Panc1 (cell line): Measurements from ENCODE around the gene PHF2. TPM values are rescaled to one million over a fixed set of nuclear protein-coding genes. Genes with fewer than 3 reads are reported as not detected.

Experiments used
- ATAC-seq: fragments of 200-7000 bp; cut with Tn5 transposase; 2 replicates; pipeline ENCODE4 v1.9.1; 2020; ENCODE audit warnings: mild to moderate bottlenecking, moderate library complexity
- BruUV-seq: library from RNA; stranded (reverse); fragments of 400-500 nt; replicated peaks from 2 replicates; lab custom pipeline; 2021; lab: Mats Ljungman, UMichigan
- CTCF ChIA-PET: fragments of 300-600 bp; sonication (Branson Sonifier 250); formaldehyde crosslinking; loops from one replicate; lab custom pipeline; 2022; ENCODE audit warnings: antibody characterized with exemption; lab: Charles Lee
- POLR2A ChIA-PET: fragments of 300-600 bp; sonication (Branson Sonifier 250); formaldehyde crosslinking; loops from one replicate; lab custom pipeline; 2022; ENCODE audit warnings: antibody characterized with exemption; lab: Charles Lee
- DNase-seq: peaks from one replicate; pipeline ENCODE4 v3.0.0-alpha.2; 2010; ENCODE audit warnings: low read depth, low spot score
- H3K27ac ChIP-seq: 2 replicates; pipeline ENCODE4 v1.5.1; 2011; ENCODE audit warnings: mild to moderate bottlenecking, low read length, inconsistent platforms
- H3K27me3 ChIP-seq: fragments of 200-500 bp; sonication (Bioruptor generic); 2 replicates; pipeline ENCODE4 v1.6.0; 2014; ENCODE audit warnings: low read length, inconsistent platforms; ENCODE audit not compliant: control insufficient read depth, insufficient read depth
- H3K36me3 ChIP-seq: fragments of 200-500 bp; sonication (Bioruptor generic); 2 replicates; pipeline ENCODE4 v1.5.1; 2014; ENCODE audit warnings: inconsistent platforms, mild to moderate bottlenecking, low read length, moderate library complexity; ENCODE audit not compliant: control insufficient read depth, insufficient read depth
- H3K4me1 ChIP-seq: 2 replicates; pipeline ENCODE4 v1.5.1; 2011; ENCODE audit warnings: inconsistent platforms, mild to moderate bottlenecking, low read length, moderate library complexity; ENCODE audit not compliant: control insufficient read depth, insufficient read depth
- H3K4me3 ChIP-seq, 2 experiments: 2 replicates each; pipeline ENCODE4 v1.5.1; 2011 to 2012; ENCODE audit warnings: low read depth in 2 of 2, low read length in 2 of 2, mild to moderate bottlenecking in 2 of 2, inconsistent platforms in 1 of 2, moderate library complexity in 1 of 2
- H3K9me3 ChIP-seq: fragments of 200-500 bp; sonication (Bioruptor generic); 2 replicates; pipeline ENCODE4 v1.5.1; 2014; ENCODE audit warnings: low read depth, mild to moderate bottlenecking, inconsistent platforms, low read length, moderate library complexity; ENCODE audit not compliant: control insufficient read depth, insufficient read depth
- POLR2AphosphoS5 ChIP-seq: IDR thresholded peaks from 2 replicates; pipeline ENCODE4 v1.6.1; 2012; ENCODE audit warnings: mild to moderate bottlenecking, low read depth, low read length, moderate library complexity
- SIN3A ChIP-seq: IDR thresholded peaks from 2 replicates; pipeline ENCODE4 v1.6.1; 2012; ENCODE audit warnings: low read depth, mild to moderate bottlenecking, low read length, moderate library complexity, borderline replicate concordance; ENCODE audit not compliant: insufficient read depth
- TCF7L2 ChIP-seq: IDR thresholded peaks from 2 replicates; pipeline ENCODE4 v1.6.1; 2011; ENCODE audit warnings: mild to moderate bottlenecking, low read depth, low read length, inconsistent platforms
- in situ Hi-C: cut with HindIII; loops from 2 replicates; pipeline ENCODE4 v1.10.0; 2016; ENCODE audit warnings: low sequenced_read_pairs, low pct_unique_long_range_greater_than_20kb
- intact Hi-C: fragments of 100-400 bp; cut with micrococcal nuclease; formaldehyde crosslinking; loops from one replicate; pipeline ENCODE4 v1.10.0; 2022; ENCODE audit not compliant: unreplicated experiment
- total RNA-seq: library from RNA; stranded (reverse); gene quantifications from one replicate; pipeline ENCODE4 v1.2.1, GENCODE V29; 2021; ENCODE audit not compliant: unreplicated experiment
- TF ChIP-seq, protein P1 (sequence below), 2 experiments: IDR thresholded peaks; 2 replicates each; pipeline ENCODE4 v1.6.1; 2011 to 2012; ENCODE audit warnings: low read depth in 2 of 2, control low read depth in 1 of 2, low read length in 1 of 2, mild to moderate bottlenecking in 1 of 2, moderate library complexity in 1 of 2; ENCODE audit not compliant: insufficient read depth in 1 of 2
- TF ChIP-seq, protein P2 (sequence below): fragments of 450-650 bp; IDR thresholded peaks from 2 replicates; pipeline ENCODE4 v1.5.1; 2017; ENCODE audit warnings: mild to moderate bottlenecking

PHF2 gene
- total RNA-seq, 1 experiment from 2014 or later, result 16.6 TPM

DNA sequence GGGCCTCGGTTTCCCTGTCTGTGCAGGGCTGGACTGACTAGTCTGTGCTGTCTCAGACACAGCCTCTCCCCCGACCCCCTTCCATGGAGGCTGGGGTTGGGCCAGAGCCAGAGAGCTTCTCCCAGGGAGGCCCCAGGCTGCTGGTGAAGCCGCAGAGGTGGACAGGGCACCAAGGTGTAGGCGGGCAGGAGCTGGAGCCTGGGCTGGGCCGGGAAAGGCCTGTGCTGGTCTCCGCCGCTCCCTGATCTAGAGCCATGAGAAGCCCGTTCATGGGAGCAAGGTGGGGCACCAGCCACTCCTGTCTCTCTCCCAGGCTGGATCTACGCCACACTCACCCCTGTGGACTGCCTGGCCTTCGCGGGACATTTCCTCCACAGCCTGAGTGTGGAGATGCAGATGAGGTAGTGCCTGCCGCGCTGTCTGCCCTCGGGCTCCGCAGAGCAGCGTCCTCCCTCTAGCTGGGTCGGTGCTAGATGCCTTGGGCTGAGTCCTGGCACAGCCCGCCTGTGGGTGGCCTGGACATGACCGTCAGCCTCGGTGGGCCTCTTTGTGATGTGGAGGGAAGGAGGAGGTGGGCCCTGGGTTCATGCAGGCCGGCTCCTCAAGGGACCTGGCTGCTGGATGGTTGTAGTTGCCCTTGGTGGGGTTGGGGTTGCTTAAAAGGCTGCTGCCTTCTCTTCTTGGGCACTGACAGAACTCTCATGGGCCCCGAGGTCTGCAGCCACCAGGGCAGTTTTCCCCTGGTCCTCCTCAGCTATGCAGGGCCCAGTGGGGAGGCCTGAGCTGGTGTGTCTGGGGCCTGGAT is 79.4 kb downstream of the PHF2 start:
- H3K9me3 ChIP-seq, result no peaks in the 10 kb centered on the region
- H3K27ac ChIP-seq, result no peak overlapping the region
- TF ChIP-seq, protein P1, sequence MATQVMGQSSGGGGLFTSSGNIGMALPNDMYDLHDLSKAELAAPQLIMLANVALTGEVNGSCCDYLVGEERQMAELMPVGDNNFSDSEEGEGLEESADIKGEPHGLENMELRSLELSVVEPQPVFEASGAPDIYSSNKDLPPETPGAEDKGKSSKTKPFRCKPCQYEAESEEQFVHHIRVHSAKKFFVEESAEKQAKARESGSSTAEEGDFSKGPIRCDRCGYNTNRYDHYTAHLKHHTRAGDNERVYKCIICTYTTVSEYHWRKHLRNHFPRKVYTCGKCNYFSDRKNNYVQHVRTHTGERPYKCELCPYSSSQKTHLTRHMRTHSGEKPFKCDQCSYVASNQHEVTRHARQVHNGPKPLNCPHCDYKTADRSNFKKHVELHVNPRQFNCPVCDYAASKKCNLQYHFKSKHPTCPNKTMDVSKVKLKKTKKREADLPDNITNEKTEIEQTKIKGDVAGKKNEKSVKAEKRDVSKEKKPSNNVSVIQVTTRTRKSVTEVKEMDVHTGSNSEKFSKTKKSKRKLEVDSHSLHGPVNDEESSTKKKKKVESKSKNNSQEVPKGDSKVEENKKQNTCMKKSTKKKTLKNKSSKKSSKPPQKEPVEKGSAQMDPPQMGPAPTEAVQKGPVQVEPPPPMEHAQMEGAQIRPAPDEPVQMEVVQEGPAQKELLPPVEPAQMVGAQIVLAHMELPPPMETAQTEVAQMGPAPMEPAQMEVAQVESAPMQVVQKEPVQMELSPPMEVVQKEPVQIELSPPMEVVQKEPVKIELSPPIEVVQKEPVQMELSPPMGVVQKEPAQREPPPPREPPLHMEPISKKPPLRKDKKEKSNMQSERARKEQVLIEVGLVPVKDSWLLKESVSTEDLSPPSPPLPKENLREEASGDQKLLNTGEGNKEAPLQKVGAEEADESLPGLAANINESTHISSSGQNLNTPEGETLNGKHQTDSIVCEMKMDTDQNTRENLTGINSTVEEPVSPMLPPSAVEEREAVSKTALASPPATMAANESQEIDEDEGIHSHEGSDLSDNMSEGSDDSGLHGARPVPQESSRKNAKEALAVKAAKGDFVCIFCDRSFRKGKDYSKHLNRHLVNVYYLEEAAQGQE (IDR thresholded peaks at IDR 0.05; ENCODE audit: insufficient read depth in 1 of 2, low read depth in 2 of 2, low read length in 1 of 2), result no peak
- TF ChIP-seq, protein P2, sequence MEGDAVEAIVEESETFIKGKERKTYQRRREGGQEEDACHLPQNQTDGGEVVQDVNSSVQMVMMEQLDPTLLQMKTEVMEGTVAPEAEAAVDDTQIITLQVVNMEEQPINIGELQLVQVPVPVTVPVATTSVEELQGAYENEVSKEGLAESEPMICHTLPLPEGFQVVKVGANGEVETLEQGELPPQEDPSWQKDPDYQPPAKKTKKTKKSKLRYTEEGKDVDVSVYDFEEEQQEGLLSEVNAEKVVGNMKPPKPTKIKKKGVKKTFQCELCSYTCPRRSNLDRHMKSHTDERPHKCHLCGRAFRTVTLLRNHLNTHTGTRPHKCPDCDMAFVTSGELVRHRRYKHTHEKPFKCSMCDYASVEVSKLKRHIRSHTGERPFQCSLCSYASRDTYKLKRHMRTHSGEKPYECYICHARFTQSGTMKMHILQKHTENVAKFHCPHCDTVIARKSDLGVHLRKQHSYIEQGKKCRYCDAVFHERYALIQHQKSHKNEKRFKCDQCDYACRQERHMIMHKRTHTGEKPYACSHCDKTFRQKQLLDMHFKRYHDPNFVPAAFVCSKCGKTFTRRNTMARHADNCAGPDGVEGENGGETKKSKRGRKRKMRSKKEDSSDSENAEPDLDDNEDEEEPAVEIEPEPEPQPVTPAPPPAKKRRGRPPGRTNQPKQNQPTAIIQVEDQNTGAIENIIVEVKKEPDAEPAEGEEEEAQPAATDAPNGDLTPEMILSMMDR, result no peak
- TF ChIP-seq TCF7L2 (no peak), POLR2AphosphoS5 (no peak), SIN3A (no peak)
- no peaks in the 10 kb centered on the region for H3K27me3 ChIP-seq
- ChIA-PET CTCF (no interaction called here), POLR2A (interaction anchor here (0.5 kb wide), 1 partner anchor 1074 kb away, joined by 3 read pairs; no protein-coding TSS in a partner anchor)
- H3K4me3 ChIP-seq, result no peak overlapping the region
- intact Hi-C loops (no loop called here), in situ Hi-C loops (no loop called here)
- DNase-seq (no peak), ATAC-seq (no peak)
- no TSS peak for BruUV-seq
- no peaks in the 10 kb centered on the region for H3K4me1 ChIP-seq
- H3K36me3 ChIP-seq, result no peaks in the 10 kb centered on the region

DNA sequence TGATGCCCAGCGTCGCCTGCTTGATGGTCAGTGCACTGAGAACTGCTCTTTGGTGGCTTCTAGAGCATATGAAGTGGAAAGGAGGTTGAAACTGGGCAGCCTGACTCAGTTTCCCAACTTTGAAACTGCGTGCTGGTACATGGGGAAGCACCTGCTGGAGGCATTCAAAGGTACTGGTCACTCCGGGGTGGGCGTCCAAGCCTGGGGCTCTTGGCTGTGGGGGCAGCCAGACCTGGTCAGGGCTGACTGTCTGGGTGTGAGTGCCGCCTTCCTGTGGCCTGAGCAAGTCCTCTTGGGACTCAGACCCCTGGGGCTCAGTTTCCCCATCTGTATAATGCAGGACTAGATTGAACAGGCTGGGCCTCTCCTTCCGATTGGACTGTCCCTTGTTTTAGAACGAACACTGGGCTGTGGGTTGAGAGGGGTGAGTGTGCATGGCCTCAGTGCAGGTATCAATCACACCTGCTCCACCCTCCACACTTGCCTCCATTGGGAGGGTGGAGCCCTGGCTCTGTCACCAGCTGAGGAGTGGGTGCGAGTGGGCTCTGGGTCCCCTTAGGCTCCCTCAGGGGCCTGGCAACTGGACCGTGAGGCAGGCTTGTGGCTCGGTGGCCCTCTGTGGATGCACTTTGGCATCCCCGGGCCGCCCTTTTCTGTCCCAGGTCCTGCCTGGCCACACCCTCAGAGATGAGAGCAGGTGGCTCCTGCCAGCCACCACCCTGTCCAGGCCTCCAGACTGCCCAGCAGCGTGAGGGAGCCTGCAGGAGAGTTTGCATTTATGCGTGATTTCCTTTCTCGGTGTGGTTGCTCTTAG is 80.2 kb downstream of the PHF2 start:
- no peaks in the 10 kb centered on the region for H3K27me3 ChIP-seq
- no peak overlapping the region for H3K27ac ChIP-seq
- H3K36me3 ChIP-seq, result no peaks in the 10 kb centered on the region
- BruUV-seq, result no TSS peak
- no peak overlapping the region for H3K4me3 ChIP-seq
- in situ Hi-C loops (no loop called here), intact Hi-C loops (no loop called here)
- H3K4me1 ChIP-seq, result no peaks in the 10 kb centered on the region
- ATAC-seq (no peak), DNase-seq (no peak)
- POLR2A ChIA-PET, result interaction anchor here (0.5 kb wide), 1 partner anchor 1073 kb away, joined by 3 read pairs; no protein-coding TSS in a partner anchor
- TF ChIP-seq TCF7L2, result no peak
- CTCF ChIA-PET, result no interaction called here
- H3K9me3 ChIP-seq, result no peaks in the 10 kb centered on the region
